ENCODE results near the gene CDC73.

- TF ChIP-seq CTCF (conservative IDR thresholded peaks at IDR 0.05; ENCODE audit: low read length) (no peak), EZH2phosphoT487 (IDR thresholded peaks at IDR 0.05; ENCODE audit: borderline replicate concordance, low read depth, low read length) (no peak)
These were observed 162.4 kb downstream of the CDC73 start for GRCh38 chr1:193284219-193284618.
